ENCODE results near the gene CIB2.
A peak's percentile ranks its signal among the peaks of the same experiment; 100 is the strongest.

Gene CIB2

DNA sequence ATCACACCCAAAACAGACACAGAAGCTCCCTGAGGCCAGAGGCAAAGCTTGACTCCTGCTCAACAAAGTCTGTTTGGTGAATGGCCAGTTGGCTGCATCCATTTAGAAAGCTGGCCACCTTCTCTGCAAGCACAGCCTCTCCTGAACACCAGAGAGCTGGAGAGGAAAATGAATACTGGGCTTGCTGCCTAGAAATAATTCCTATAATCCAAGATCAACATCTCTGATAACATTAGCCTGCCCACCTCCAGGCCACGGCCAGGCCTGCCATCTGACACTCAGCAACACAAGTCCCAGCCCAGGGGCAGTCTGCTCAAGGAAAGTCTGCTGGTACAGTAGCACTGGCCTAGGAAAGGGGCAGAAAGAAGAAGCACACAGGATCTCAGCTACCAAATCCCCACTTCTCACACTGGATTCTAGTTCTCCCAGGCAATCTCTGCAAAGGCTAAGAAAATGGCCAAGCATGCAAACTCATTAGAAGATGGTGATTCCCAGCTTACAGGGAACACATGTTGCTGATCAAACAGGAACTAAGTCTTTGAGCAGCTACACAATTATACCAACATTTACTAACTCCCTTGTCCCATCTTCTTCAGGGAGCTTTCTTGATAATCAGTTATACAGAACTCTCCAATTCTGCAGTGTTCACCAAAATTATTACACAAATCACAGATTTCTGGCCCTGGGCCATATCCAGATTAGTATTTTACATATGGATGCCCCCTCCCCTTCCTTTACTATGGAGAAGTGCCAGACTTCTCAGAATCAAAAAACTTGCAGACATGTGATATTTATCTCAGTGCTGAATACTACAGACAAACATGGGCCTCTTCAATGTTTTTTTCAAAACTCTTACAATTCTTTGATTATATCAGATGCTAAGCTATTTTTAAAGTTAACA lies 63.7 kb downstream of the CIB2 start:
- TF ChIP-seq, protein P1, sequence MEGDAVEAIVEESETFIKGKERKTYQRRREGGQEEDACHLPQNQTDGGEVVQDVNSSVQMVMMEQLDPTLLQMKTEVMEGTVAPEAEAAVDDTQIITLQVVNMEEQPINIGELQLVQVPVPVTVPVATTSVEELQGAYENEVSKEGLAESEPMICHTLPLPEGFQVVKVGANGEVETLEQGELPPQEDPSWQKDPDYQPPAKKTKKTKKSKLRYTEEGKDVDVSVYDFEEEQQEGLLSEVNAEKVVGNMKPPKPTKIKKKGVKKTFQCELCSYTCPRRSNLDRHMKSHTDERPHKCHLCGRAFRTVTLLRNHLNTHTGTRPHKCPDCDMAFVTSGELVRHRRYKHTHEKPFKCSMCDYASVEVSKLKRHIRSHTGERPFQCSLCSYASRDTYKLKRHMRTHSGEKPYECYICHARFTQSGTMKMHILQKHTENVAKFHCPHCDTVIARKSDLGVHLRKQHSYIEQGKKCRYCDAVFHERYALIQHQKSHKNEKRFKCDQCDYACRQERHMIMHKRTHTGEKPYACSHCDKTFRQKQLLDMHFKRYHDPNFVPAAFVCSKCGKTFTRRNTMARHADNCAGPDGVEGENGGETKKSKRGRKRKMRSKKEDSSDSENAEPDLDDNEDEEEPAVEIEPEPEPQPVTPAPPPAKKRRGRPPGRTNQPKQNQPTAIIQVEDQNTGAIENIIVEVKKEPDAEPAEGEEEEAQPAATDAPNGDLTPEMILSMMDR (conservative IDR thresholded peaks at IDR 0.05; ENCODE audit: low read depth, low read length), result no peak
- DNase-seq (ENCODE audit: low read depth), result no peak
- no peak overlapping the region for H3K4me3 ChIP-seq (ENCODE audit: low read depth, low read length)

DNA sequence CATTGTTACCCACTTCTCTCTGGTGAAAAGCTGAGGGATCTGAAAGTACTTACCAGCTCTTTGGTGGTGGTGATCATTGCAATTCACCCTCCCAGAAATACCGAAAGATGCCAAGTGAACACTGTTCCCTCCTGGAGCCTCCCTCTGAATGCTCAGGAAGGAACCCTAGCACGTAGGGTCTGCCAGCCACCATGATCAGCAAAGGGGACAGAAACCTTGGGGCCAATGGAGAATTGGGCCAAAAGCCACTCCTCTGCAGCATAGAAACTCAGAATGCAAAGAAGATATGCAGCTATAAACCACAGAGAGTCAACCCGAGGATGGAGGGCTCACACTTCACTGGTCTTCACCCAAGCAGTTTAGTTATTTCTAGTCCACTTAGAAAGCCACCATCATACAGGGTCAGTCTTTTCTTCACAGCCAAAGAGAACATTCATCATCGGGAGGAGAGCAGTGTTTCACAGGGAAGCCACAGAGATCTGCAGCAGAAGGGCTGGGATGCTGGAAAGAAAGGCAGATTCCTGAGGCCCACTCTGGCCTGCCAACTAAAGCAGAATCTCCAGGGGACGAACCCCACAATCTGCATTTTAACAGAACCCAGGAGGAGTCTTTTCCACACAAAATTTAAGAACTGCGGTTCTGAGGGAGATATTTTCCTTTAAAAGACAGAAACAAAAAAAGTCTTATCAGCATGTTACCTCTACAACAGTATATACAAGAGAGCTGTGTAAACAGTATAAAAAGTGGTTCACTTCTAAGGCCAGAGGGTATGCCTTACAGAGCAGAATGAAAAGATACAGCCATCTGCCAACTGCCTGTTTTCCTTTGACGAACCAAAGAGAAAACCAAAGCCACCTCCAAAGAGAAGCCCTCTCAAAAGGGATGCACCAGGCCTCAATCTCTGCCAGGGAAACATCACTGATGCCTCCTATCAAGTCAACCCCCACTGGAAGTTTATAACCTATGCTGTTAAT lies 65.0 kb downstream of the CIB2 start:
- peak; percentile 54 for DNase-seq (ENCODE audit: low read depth)
- H3K4me3 ChIP-seq (ENCODE audit: low read depth, low read length), result no peak overlapping the region
- TF ChIP-seq, protein P1 (conservative IDR thresholded peaks at IDR 0.05; ENCODE audit: low read depth, low read length), result no peak

DNA sequence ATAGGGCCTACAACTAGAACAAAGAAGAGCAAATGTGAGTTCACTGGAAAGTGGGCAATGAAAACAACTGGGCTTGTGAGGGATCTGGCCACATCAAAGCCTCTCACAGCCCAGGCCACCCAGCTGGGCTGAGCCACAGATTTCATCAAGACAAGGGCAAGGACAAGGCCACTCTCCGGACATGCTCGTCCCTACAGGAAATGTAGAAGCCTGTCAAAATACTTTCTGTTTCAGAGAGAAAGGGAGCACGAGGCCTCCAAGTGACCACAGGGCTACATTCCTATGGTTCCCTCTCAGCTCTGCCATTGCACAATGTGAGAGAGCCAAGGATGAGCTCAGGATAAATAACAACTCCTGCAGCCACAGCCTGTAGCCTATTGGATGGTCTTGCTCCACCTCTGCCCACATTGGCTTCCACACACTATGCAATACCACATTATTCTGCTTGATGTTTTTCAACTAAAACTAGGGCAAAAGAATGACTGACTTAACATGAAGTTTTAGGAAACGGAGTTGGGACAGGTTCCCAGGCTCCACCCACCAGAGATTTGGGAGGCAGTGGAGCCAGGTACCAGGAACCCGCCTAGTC lies 65.9 kb downstream of the CIB2 start:
- H3K4me3 ChIP-seq (ENCODE audit: low read depth, low read length), result no peak overlapping the region
- TF ChIP-seq, protein P1 (conservative IDR thresholded peaks at IDR 0.05; ENCODE audit: low read depth, low read length), result no peak
- DNase-seq (ENCODE audit: low read depth), result peak; percentile 100

DNA sequence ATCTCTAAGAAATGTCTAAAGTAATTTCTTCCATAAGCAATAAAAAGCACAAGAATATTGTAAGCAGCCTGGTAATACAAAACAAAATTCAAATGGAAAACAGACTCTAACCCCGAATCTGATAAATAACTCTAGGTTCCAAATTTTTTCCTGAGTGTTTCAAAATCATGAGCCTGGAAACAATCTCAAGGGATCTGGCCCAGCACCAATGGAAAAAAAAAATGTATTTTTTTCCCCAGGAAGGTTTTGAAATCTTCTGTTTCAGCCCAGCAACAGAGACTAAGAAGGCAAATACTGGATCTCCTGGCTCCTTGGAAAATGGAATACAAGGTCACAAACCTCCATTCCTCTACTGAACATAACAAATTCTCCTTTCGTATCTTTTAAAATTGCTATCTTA lies 66.7 kb downstream of the CIB2 start:
- TF ChIP-seq, protein P1 (conservative IDR thresholded peaks at IDR 0.05; ENCODE audit: low read depth, low read length), result no peak
- DNase-seq (ENCODE audit: low read depth), result peak; percentile 75
- no peak overlapping the region for H3K4me3 ChIP-seq (ENCODE audit: low read depth, low read length)

DNA sequence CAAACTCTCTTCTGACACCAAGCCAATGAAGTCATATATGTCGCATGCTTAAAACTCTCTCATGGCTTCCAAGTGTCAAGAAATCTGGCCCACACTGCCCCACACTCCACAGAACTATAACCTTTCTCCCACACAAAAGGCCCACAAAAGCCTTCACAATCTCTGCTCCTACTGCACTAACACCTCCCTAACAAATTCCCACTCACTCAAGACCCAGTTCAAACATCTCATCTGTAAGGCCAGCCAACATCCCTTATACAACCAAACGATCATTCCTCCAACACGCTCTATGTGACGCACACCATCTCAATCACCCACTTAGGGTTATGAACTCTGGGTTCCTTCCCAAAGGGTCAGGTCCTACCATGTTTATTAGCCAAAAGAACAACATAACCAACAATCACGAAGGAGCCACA lies 67.3 kb downstream of the CIB2 start:
- DNase-seq (ENCODE audit: low read depth), result peak; percentile 85
- TF ChIP-seq, protein P1 (conservative IDR thresholded peaks at IDR 0.05; ENCODE audit: low read depth, low read length), result no peak
- no peak overlapping the region for H3K4me3 ChIP-seq (ENCODE audit: low read depth, low read length)

DNA sequence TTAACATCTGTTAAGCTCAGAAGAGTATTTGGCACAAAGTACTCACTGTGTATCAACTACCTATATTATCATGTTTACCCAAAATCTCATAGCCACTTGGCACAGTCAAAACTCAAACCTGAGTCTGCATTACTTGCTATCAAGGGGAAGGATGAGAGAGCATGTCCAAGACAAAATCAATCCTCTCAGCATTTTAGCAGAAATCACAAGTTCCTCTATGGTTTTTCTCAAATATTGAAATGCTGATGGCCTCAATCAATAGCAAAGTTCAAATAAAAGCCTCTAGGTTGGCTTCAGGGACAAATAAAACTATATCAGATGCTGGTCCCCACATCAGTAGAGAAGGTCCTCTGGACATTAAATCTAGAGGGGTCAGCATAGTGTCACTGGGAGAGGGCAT lies 68.0 kb downstream of the CIB2 start:
- no peak overlapping the region for H3K4me3 ChIP-seq (ENCODE audit: low read depth, low read length)
- TF ChIP-seq, protein P1 (conservative IDR thresholded peaks at IDR 0.05; ENCODE audit: low read depth, low read length), result no peak
- DNase-seq (ENCODE audit: low read depth), result no peak
